ENCODE results near the gene URB2. TPM values are rescaled to one million over a fixed set of nuclear protein-coding genes. Genes with fewer than 3 reads are reported as not detected.

URB2 gene
- total and polyA plus RNA-seq, 2 donors (not counting 3 experiments of a cell fraction or from before 2014, with no cell fraction given) = 4.7 to 12.4 TPM

DNA sequence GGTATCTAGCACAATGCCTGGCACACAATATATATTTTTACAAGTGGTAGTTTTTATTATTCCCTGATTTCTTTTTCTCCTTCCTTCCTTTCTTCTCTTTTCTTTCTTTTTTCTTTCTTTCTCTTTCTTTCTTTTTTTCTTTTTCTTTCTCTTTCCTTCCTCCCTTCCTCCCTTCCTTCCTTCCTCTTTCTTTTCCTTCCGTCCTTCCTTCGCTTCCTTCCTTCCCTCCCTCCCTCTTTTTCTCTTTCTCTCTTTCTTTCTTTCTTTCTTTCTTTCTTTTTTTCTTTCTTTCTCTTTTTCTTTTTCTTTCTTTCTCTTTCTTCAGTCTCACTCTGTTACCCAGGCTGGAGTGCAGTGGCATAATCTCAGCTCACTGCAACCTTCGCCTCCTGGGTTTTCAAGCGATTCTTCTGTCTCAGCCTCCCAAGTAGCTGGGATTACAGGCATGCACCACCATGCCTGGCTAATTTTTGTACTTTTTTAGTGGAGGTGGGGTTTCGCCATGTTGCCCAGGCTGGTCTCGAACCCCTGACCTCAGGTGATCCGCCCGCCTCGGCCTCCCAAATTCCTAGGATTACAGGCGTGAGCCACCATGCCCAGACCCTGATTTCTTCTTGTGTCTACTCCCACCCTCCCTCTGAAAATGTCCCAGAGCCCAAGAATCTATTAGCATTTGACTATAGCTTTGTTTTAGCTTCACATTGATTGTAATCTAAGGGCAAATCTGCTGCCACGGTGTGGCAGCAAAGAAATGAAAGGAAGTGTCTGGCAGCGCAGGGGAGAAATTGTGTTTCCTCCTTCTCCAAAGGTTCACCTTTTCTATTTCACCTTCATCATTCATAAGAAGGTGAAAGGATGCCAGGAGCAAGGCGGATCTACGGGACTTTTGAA, 47.6 kb upstream of the URB2 start:
- Histone ChIP-seq H3K36me3 (ENCODE audit: control insufficient read depth in 2 of 2, extremely low read depth in 1 of 2, insufficient read depth in 2 of 2, low read length in 2 of 2) (no peaks in the 10 kb centered on the region), H3K9ac (replicated peaks; ENCODE audit: extremely low read depth, insufficient read depth, low read length) (no peak overlapping the region), H3K9me3 (replicated peaks; ENCODE audit: control insufficient read depth, insufficient read depth, low read length) (no peaks in the 10 kb centered on the region), H3K4me3 (replicated peaks in 1 of 3; ENCODE audit: insufficient read depth in 1 of 3, low read depth in 1 of 3, low read length in 3 of 3) (no peak overlapping the region), H3K79me2 (ENCODE audit: control insufficient read depth, insufficient read depth, low read length) (no peaks in the 10 kb centered on the region), H3K4me1 (ENCODE audit: control insufficient read depth, extremely low read depth, insufficient read depth, low read length) (peaks cover 6% of the 10 kb centered on the region), H2AFZ (ENCODE audit: low read depth, low read length) (peak overlapping the region; percentile 34), H3K27me3 (ENCODE audit: control insufficient read depth in 2 of 2, insufficient read depth in 2 of 2, low read length in 2 of 2) (no peaks in the 10 kb centered on the region), H3K4me2 (ENCODE audit: insufficient read depth, low read length) (peak overlapping the region; percentile 46), H3K27ac (ENCODE audit: insufficient read depth, low read depth, low read length) (no peak overlapping the region), H3K9me1 (replicated peaks; ENCODE audit: control insufficient read depth, extremely low read depth, insufficient read depth, low read length) (no peaks in the 10 kb centered on the region), H4K20me1 (replicated peaks; ENCODE audit: control insufficient read depth, extremely low read depth, insufficient read depth, low read length) (no peaks in the 10 kb centered on the region)
- CTCF ChIA-PET = interaction anchor here (0.7 to 1.8 kb wide), 8 partner anchors 20 to 636 kb away, joined by 3 to 17 read pairs (median 4); partner anchors contain the start of gene ABCB10
- FAIRE-seq = no peak
- intact Hi-C loops (cut with micrococcal nuclease) (no loop called here), dilution Hi-C loops (cut with MboI; ENCODE audit: extremely low pct_ligation_motif_present, low sequenced_read_pairs) (no loop called here)
- no peak for TF ChIP-seq POLR2A (IDR thresholded peaks at IDR 0.05; ENCODE audit: low read depth, low read length)
- TF ChIP-seq GATA2 (IDR thresholded peaks at IDR 0.05; ENCODE audit: insufficient read depth, insufficient read length, low read depth, low read length) = peak; percentile 18
- POLR2A ChIA-PET = interaction anchor here (0.5 to 1.3 kb wide), 2 partner anchors 20 to 57 kb away, joined by 3 to 6 read pairs; partner anchors contain the start of gene ABCB10
- no peak for DNase-seq (ENCODE audit: low read depth, low spot score)
- BruUV-seq (replicated peaks) = no TSS peak

DNA sequence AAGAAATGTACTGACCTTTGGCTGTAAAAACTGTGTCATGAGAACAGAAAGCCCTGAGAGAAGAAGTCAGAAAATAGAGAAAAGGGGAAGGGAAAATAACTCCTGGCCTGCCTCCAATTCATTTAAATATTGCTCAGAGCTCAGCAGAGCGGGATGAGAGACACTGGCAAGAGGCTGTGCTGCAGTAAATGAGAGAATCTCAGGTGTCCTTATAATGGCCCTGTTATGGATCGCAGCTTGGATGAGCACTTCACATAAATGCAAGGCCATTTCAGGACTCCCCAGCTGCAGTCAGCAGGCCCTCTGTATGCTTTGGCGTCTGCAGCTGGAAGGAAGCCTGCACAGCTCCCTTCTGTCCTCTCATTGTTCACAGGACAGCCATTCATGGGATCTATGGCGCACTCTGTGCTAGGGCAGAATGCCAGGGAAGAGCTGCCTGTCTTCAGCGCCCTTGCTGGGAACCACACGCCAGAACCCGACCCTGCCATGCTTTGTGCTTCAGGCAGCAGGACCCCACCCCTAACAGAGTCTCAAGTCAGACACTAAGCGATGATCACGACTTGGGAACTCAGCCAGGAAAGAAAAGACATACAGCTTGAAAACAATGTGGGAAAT, 46.9 kb upstream of the URB2 start:
- CTCF ChIA-PET = interaction anchor here (0.9 to 1.8 kb wide), 8 partner anchors 12 to 636 kb away, joined by 3 to 17 read pairs (median 4); partner anchors contain the start of gene ABCB10
- dilution Hi-C loops (cut with MboI; ENCODE audit: extremely low pct_ligation_motif_present, low sequenced_read_pairs) = no loop called here
- POLR2A ChIA-PET = interaction anchor here (0.5 to 1.3 kb wide), 2 partner anchors 20 to 56 kb away, joined by 3 to 6 read pairs; partner anchors contain the start of gene ABCB10
- intact Hi-C loops (cut with micrococcal nuclease) = no loop called here
- Histone ChIP-seq H4K20me1 (replicated peaks; ENCODE audit: control insufficient read depth, extremely low read depth, insufficient read depth, low read length) (no peaks in the 10 kb centered on the region), H3K4me1 (ENCODE audit: control insufficient read depth, extremely low read depth, insufficient read depth, low read length) (peaks cover 6% of the 10 kb centered on the region), H3K4me2 (ENCODE audit: insufficient read depth, low read length) (peak overlapping the region; percentile 46), H3K9ac (replicated peaks; ENCODE audit: extremely low read depth, insufficient read depth, low read length) (no peak overlapping the region), H3K4me3 (replicated peaks in 1 of 3; ENCODE audit: insufficient read depth in 1 of 3, low read depth in 1 of 3, low read length in 3 of 3) (no peak overlapping the region), H2AFZ (ENCODE audit: low read depth, low read length) (peak overlapping the region; percentile 64), H3K36me3 (ENCODE audit: control insufficient read depth in 2 of 2, extremely low read depth in 1 of 2, insufficient read depth in 2 of 2, low read length in 2 of 2) (no peaks in the 10 kb centered on the region), H3K9me1 (replicated peaks; ENCODE audit: control insufficient read depth, extremely low read depth, insufficient read depth, low read length) (no peaks in the 10 kb centered on the region), H3K79me2 (ENCODE audit: control insufficient read depth, insufficient read depth, low read length) (no peaks in the 10 kb centered on the region), H3K27ac (ENCODE audit: insufficient read depth, low read depth, low read length) (no peak overlapping the region), H3K27me3 (ENCODE audit: control insufficient read depth in 2 of 2, insufficient read depth in 2 of 2, low read length in 2 of 2) (no peaks in the 10 kb centered on the region), H3K9me3 (replicated peaks; ENCODE audit: control insufficient read depth, insufficient read depth, low read length) (no peaks in the 10 kb centered on the region)
- DNase-seq (ENCODE audit: low read depth, low spot score) (peak; percentile 87), FAIRE-seq (peak; percentile 61)
- BruUV-seq (replicated peaks) = no TSS peak
- TF ChIP-seq FOS (IDR thresholded peaks at IDR 0.05; ENCODE audit: borderline replicate concordance, insufficient read depth, low read length) (no peak), GATA2 (IDR thresholded peaks at IDR 0.05; ENCODE audit: insufficient read depth, insufficient read length, low read depth, low read length) (no peak)

Measured in endothelial cell of umbilical vein (primary cell).